Body of pancreas (tissue), 4 donors: ENCODE measurements around the gene WRNIP1. TPM values are rescaled to one million over a fixed set of nuclear protein-coding genes. Genes with fewer than 3 reads are reported as not detected.
A peak's percentile ranks its signal among the peaks of the same experiment; 100 is the strongest.

Source experiments
- ATAC-seq: fragments of 150-250 bp; one replicate; pipeline ENCODE4 v1.9.1; 2016
- DNase-seq, 4 donors: peaks; one replicate each; pipeline ENCODE4 v3.0.0-alpha.2; 2019
- H3K27ac ChIP-seq, 4 donors: fragments of 200-600 bp; sonication (generic); 1 replicate in 3 of 4; 2 replicates in 1 of 4; pipeline versions ENCODE4 v1.5.1 to v1.6.1; 2016 to 2019; ENCODE audit warnings: mild to moderate bottlenecking in 1 of 4, mixed read lengths in 1 of 4, moderate library complexity in 1 of 4
- H3K27me3 ChIP-seq, 2 donors: fragments of 200-600 bp; sonication (generic); one replicate each; pipeline ENCODE4 v1.6.0; 2016; ENCODE audit warnings: mild to moderate bottlenecking in 1 of 2
- H3K36me3 ChIP-seq, 2 donors: fragments of 200-600 bp; sonication (generic); replicated peaks in 1 of 2; 2 replicates each; pipeline ENCODE4 v1.5.1; 2016; ENCODE audit warnings: low read depth in 2 of 2; ENCODE audit not compliant: insufficient read depth in 1 of 2
- H3K4me1 ChIP-seq: fragments of 200-600 bp; sonication (generic); one replicate; pipeline ENCODE4 v1.6.0; 2016
- H3K4me3 ChIP-seq, 2 donors: fragments of 200-600 bp; sonication (generic); 1 replicate in 1 of 2; 2 replicates in 1 of 2; pipeline ENCODE4 v1.5.1; 2016 to 2019
- H3K9me3 ChIP-seq, 3 donors: fragments of 200-600 bp; sonication (generic); 1 replicate in 2 of 3; 2 replicates in 1 of 3; pipeline ENCODE4 v1.5.1; 2016
- CTCF ChIP-seq, 7 experiments: fragments of 450-650 bp in 4 of 7; fragments of 200-600 bp in 3 of 7; sonication (generic) in 3 of 7; IDR thresholded peaks; one replicate each; pipeline ENCODE4 v1.5.1; 2016 to 2019; ENCODE audit warnings: antibody characterized with exemption in 7 of 7
- POLR2A ChIP-seq, 3 donors: fragments of 450-650 bp; IDR thresholded peaks; one replicate each; pipeline ENCODE4 v1.6.1; 2016; ENCODE audit warnings: antibody characterized with exemption in 3 of 3, mild to moderate bottlenecking in 2 of 3
- WGBS, 2 donors: methylation state at CpG; one replicate each; pipeline ENCODE4 v1.1.5; 2017; 5-methylcytosine and 5-hydroxymethylcytosine counted together
- intact Hi-C: fragments of 100-400 bp; cut with DNase I; formaldehyde crosslinking; loops from one replicate; pipeline ENCODE4 v1.15.1; 2023
- total RNA-seq, 2 donors: library from RNA; depleted of rRNA; stranded (reverse); fragments of >200 nt; gene quantifications; one replicate each; pipeline ENCODE4 v1.1.0, GENCODE V29; 2016

Gene WRNIP1
- total RNA-seq, result 10 to 100 TPM; 61.0 to 62.0 TPM

- Histone ChIP-seq H3K27me3 (no peaks in the 10 kb centered on the region), H3K36me3 (no peaks in the 10 kb centered on the region), H3K9me3 (no peaks in the 10 kb centered on the region), H3K4me3 (peak within 1 kb of the TSS; percentile 69 to 90), H3K4me1 (peaks cover 32% of the 10 kb centered on the region), H3K27ac (peak within 1 kb of the TSS; percentile 75 to 96 (median 92))
- 0% methylated on average over 61 of the region's 104 CpGs; no CpG with 5 or more reads in 1 of the 2 donors for WGBS, 2 donors
- TF ChIP-seq POLR2A (IDR thresholded peaks at IDR 0.05), result peak; percentile 52 to 78 (median 54)
- TF ChIP-seq CTCF (IDR thresholded peaks at IDR 0.05), result peak; percentile 44 to 92 (median 57)
- ATAC-seq, result peak; percentile 94
- peak; percentile 98 to 99 (median 99) for DNase-seq
- intact Hi-C loops, result no loop called here
These were observed at the start of gene WRNIP1 for GRCh38 chr6:2765166-2765895. TSS of gene WRNIP1 (plus strand) at chr6:2765393. CDS start at chr6:2765623, 230 bp downstream.

GRCh38 chr6:2715737-2716136, 49.5 kb upstream of the WRNIP1 start:
- ATAC-seq (no peak), DNase-seq (no peak)
- Histone ChIP-seq H3K4me3 (no peak overlapping the region), H3K27me3 (no peaks in the 10 kb centered on the region), H3K36me3 (no peaks in the 10 kb centered on the region), H3K9me3 (peaks cover 0 to 6% (median 0%) of the 10 kb centered on the region in 3 donors), H3K4me1 (no peaks in the 10 kb centered on the region), H3K27ac (no peak overlapping the region)
- WGBS, 2 donors, result 70 to 76% methylated on average over 5 of the region's 5 CpGs
- intact Hi-C loops, result no loop called here
- TF ChIP-seq CTCF (IDR thresholded peaks at IDR 0.05) (no peak), POLR2A (IDR thresholded peaks at IDR 0.05) (no peak)

GRCh38 chr6:2716936-2717700, 48.1 kb upstream of the WRNIP1 start:
- intact Hi-C loops, result no loop called here
- no peak for TF ChIP-seq POLR2A (IDR thresholded peaks at IDR 0.05)
- TF ChIP-seq CTCF (IDR thresholded peaks at IDR 0.05), result no peak
- DNase-seq (no peak), ATAC-seq (no peak)
- Histone ChIP-seq H3K4me1 (no peaks in the 10 kb centered on the region), H3K27ac (no peak overlapping the region), H3K4me3 (no peak overlapping the region), H3K36me3 (no peaks in the 10 kb centered on the region), H3K27me3 (no peaks in the 10 kb centered on the region), H3K9me3 (no peaks in the 10 kb centered on the region)
- 76 to 77% methylated on average over 9 of the region's 9 CpGs for WGBS, 2 donors

- ATAC-seq (no peak), DNase-seq (no peak)
- no peak for TF ChIP-seq POLR2A (IDR thresholded peaks at IDR 0.05)
- no peak for TF ChIP-seq CTCF (IDR thresholded peaks at IDR 0.05)
- intact Hi-C loops, result no loop called here
- Histone ChIP-seq H3K27me3 (no peaks in the 10 kb centered on the region), H3K4me3 (no peak overlapping the region), H3K27ac (no peak overlapping the region), H3K4me1 (no peaks in the 10 kb centered on the region), H3K36me3 (no peaks in the 10 kb centered on the region), H3K9me3 (no peaks in the 10 kb centered on the region)
- 76 to 85% methylated on average over 6 of the region's 6 CpGs for WGBS, 2 donors
These were observed 46.7 kb upstream of the WRNIP1 start for GRCh38 chr6:2718334-2719092.
